HG03520 (cell line): ENCODE data around the gene TECTB.

Experiments used
- ATAC-seq: cut with Tn5 transposase; IDR thresholded peaks from one replicate; pipeline ENCODE4 v1.9.1; 2021; ENCODE audit warnings: mild to moderate bottlenecking, moderate library complexity; ENCODE audit not compliant: unreplicated experiment

TECTB gene

GRCh38 chr10:112344261-112344660 lies 61.1 kb downstream of the TECTB start:
- ATAC-seq = no peak

DNA sequence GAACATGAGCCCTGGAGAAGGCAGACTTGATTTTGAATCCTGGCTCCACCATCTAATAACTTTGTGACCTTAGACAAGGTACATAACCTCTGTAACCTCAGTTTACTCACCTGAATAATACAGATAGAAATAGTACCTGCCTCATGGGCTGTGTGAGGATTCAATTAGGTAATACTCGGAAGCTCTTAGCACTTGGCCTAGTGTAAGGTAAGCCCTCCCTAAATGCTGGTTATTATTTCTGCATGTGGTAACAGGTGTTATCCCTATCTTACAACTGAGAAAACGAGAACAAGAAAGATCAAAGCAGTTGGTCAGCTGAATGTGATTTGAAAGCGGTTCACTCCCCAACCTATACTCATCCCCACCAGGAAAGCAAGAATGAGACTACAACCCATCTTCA lies 62.0 kb downstream of the TECTB start:
- ATAC-seq = no peak

DNA sequence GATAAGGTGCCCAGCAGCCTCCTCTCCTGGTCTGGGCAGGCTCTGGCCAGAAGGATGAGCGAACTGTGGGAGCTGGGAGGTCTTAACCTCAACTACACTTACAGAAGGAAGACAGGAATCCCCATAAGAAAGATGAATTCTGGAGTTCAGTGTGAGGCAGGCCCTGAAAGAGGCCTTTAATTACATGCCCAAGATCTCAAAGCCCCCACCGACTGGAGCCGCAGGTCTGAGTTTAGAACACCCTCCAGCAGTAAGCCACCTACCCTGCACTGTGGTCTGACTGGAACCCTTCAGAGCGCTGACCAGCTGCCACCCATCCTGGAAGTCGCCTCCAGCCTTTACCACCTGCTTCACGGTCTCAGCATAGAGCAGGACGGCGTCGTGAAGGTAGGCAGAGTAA lies 62.5 kb downstream of the TECTB start:
- no peak for ATAC-seq

DNA sequence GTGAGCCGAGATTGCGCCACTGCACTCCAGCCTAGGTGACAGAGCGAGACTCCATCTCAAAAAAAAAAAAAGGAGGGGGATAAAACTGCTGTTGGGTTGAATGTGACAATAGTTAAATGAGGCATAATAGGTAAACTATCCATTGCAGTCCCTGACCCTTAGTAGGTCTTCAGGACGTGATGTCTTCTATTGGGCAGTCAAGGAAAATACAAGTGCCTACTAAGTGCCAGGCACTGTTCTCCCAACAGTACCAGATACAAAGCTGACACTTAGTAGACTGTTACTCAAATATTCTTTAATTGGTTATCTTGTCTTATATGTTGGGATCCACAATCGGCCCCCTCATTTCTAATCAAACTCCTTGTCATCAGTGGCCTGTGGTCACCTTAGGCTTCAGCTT lies 63.6 kb downstream of the TECTB start:
- ATAC-seq = no peak

DNA sequence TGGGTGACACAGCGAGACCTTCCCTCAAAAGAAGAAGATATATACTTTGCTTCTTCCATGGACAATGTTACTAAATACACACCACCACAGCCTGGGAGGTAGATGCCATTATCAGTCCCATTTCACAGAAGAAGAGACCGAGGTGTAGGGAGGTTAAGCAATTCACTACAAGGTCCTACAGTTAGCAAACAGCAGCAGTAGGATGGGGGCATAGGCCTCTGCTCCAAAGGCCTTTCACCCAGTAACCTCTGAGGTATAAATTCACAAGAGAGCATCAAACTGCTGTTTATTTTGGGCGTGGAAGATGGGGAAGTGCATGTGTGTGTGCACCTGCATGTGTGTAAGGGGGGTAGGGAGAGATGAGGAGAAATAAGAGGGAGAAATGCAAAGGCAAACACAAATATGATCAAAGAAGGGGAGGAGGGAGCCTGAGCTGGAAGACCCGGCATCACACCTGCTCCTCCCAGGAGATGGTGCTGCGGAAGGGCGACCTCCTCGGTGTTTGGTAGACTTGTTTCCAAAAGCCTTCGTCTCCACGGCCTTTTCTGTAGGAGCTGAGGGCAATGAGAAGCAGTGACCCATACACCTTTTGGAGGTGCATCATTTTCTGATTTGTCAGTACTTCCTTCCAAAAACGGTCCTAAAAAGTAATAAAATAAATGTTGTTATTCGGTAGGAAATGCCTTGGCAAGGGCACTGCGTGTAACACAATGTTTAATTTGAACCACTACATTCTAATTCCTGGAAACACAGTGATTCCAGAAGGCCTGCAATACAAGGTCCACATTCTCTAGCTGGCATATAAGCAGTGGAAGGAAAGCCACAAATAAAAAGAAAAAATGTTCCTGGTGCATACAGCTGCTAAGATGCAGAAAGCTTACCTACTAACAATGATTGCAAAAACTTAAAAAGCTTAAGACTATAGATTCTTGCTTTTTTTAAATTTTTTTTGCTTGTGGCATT lies 64.8 kb downstream of the TECTB start:
- no peak for ATAC-seq

- ATAC-seq = no peak
Measured at GRCh38 chr10:112348759-112349158, 65.6 kb downstream of the TECTB start.

- ATAC-seq = no peak
Measured at GRCh38 chr10:112349521-112350085, 66.4 kb downstream of the TECTB start.

DNA sequence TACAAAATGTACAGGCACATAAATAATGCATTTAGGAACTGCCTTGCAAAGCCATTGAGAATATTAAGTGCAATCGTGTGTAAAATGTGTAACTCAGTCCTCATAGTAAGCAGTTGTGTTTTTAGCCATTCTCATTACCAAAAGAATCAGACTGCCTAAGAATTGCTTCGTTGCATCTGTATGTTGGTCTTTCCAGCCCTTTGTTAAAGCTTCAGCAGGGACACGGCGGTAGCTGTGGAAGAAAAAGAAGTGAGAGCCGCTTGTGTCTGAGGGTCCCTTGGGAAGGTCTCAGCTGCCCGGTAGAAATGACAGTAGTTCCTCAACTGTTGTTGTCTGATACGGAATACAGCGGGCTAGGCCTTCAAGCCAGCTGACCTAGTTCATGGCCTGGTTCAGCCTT lies 67.9 kb downstream of the TECTB start:
- ATAC-seq = no peak

- ATAC-seq = no peak
Measured at GRCh38 chr10:112352044-112352443, 68.8 kb downstream of the TECTB start.

DNA sequence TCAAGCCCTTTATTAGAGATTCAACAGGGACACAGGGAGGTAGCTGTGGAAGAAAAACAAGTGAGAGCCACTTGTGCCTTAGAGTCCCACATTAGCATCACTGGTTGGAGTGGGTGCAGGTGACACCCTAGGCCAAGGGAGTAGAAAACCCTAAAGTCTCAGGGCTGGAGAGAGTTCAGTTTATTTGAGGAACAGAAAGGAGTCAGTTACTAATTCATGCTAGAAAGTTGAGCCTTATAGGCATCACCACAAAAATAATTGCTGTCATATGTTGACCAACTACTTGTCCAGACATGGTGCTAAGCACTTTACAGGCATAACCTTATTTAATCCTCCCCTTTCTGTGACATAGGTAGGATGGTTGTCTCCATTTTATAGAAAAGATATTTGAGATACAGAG lies 69.8 kb downstream of the TECTB start:
- ATAC-seq = no peak
